HuH-7 (cell line): Measurements from ENCODE around the gene ADARB2.

Experiments used
- DNase-seq: peaks from one replicate; pipeline ENCODE4 v3.0.0; 2011; ENCODE audit warnings: low spot score

The ADARB2 gene

GRCh38 chr10:1204434-1205326 is 532.6 kb downstream of the ADARB2 start:
- DNase-seq: no peak

GRCh38 chr10:1203704-1204103 is 533.6 kb downstream of the ADARB2 start:
- no peak for DNase-seq

DNA sequence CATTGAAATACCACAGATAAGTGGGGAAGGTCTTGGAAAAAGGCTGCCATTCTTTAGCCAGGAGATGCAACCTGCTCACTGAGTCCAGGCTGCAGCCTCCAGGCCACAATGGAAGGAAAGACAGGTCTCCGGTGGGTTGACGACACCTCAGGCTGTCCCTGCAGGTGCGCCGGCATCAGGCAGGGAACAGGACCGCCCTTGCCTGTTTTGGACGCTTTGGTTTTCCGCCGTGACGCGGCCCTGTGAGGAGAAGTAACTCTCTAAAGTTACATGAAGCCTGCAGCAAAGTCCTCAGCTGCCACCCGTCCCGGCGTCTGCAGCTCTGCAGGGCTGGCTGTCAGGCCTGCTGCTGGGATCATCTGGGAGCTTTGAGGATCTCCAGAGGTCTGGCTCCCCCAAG is 534.1 kb downstream of the ADARB2 start:
- DNase-seq: no peak

DNA sequence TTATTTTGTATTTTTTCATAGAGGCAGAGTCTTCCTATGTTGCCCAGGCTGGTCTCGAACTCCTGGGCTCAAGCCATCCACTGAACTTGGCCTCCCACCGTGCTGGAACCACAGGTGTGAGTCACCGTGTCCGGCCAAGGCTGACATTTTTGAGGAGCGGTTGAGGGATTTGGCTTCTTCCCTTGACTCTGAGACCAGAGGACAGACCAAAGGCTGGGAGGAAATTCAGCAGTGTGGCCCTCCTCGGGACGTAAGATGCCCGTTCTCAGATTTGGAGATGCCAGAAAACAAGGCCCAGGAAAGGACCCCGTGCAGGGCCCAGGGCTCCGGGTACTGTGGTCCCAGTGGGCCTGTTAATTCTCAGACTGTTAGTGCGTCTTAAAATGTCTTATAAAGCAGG is 535.0 kb downstream of the ADARB2 start:
- DNase-seq: no peak

DNA sequence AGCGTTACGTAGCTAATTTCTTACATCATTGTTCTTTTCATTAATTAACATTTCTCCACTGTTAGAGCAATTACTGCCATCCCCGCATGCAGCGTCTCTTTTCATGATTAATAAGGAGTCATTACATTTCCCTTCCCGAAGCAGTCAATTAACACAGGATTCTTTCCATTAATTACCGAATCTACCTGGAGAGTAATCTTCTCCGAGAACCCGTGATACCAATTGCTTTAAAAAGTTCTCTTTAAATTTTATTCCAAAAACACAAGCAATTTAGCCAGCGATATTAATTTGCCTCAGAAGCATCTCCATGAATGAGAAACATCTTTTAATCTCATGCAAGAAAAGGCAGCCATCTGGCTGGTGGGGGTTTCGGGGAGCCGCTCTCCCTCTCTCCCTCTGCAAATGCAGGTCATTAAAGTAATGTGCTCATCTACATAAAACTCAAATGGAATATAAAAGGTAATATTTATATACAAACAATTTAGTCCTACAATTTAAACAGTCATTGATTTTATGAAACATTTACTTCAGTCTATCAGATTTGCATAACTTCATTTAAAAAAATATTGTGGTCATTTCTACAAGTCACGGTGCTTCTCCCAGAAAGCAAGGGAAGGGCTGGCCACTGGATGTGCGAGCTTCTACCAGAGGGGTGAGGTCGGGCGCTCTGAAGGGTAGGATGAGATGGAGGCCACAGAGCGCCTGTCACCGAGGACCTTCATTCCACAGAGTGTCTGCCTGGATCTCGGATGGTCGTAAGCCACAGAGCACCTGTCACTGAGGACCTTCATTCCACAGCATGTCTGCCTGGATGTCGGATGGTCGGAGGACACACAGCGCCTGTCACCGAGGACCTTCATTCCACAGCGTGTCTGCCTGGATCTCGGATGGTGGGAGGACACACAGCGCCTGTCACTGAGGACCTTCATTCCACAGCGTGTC is 536.2 kb downstream of the ADARB2 start:
- no peak for DNase-seq

DNA sequence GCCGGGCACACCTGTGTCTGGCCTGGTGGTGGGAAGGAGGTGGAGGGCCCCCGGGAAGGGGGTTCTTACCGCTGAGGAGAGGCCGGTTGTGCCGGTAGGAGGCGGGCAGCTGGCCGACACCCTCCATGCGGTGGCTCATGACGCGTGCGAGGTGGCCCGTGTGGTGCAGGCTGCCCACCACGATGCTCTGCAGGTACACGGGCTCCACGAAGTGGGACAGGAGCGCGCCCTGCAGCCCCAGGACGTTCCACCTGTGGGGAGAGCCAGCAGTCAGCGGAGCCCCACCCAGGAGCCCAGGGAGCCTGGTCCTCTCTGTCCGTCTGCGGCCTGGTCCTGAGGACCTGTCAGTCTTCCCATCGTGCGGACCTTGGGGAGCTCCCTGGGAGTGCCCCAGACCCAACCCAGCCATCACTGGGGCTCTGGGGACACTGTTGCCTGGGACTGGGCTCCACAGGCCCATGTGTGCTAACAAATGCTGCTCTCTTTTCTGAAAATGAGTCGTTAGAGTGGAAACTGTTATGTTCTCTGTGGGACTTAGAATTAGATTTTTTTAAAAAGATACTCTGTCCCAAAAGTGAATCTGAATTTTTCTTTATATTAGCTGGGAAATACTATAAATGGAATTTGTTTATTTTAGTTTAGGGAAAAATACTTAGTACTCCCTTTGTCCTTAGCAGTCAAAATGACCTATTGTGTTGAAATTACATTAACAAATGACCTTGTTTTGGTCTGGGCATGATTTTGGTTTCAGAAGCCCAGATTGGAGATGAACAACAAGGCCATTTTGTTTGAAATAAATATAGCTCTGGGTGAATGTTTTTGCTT is 537.2 kb downstream of the ADARB2 start:
- DNase-seq: no peak

DNA sequence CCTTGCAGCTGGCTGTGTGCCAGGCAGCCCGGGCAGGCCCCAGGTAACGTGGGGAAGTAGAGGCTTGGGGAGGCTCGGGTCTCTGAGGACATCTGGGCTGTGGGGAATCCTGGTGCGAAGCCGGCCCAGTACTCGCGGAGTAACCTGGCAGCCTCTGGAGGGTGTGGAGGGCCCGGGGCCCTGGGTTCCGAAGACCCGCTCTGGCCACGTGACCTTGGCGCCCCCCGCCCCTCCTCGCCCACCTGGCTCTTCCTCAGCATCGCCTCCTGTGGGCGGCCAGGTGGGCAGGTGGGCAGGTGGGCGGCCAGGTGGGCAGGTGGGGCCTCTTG is 538.0 kb downstream of the ADARB2 start:
- no peak for DNase-seq

GRCh38 chr10:1198453-1199344 is 538.6 kb downstream of the ADARB2 start:
- DNase-seq: no peak

- DNase-seq: no peak
Observed at GRCh38 chr10:1197384-1197783, 539.9 kb downstream of the ADARB2 start.

- no peak for DNase-seq
Observed at GRCh38 chr10:1196656-1197055, 540.7 kb downstream of the ADARB2 start.

- DNase-seq: no peak
Observed at GRCh38 chr10:1195828-1196227, 541.5 kb downstream of the ADARB2 start.

DNA sequence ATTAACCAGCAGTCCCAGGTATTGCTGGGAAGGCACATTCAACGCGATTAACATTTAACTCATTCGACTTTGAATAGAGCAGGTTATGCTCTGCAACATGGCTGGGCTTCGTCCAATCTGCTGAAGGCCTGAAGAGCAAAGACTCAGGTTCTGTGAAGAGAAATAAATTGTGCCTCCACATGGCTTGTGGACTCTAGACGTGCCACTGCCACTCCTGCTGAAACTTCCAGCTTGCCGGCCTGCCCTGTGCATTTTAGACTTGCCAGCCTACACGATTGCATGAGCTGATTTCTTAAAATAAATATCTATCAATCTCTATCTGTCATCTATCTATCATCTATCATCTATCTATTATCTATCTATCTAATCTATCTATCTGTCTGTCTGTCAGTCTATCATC is 543.2 kb downstream of the ADARB2 start:
- no peak for DNase-seq

DNA sequence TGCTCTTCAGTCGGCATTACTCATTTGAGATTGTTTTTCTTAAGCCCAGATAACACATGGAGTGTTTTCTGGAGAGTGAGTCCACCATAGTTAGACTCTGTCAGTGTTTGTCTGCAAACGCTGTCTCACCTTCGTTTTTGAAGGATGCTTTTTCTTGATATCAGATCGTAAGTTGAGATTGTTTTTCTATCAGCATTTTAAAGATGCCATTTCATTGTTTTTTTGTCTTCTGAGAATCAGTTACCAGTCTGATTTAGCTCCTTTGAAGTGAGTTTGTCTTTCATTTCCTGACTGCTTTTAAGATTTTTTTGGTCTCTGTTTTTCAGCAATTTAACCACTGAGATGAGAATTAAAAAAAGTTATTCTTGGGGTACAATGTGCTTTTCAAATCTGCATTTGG is 543.8 kb downstream of the ADARB2 start:
- no peak for DNase-seq

- DNase-seq: no peak
Observed at GRCh38 chr10:1191752-1192151, 545.6 kb downstream of the ADARB2 start.

DNA sequence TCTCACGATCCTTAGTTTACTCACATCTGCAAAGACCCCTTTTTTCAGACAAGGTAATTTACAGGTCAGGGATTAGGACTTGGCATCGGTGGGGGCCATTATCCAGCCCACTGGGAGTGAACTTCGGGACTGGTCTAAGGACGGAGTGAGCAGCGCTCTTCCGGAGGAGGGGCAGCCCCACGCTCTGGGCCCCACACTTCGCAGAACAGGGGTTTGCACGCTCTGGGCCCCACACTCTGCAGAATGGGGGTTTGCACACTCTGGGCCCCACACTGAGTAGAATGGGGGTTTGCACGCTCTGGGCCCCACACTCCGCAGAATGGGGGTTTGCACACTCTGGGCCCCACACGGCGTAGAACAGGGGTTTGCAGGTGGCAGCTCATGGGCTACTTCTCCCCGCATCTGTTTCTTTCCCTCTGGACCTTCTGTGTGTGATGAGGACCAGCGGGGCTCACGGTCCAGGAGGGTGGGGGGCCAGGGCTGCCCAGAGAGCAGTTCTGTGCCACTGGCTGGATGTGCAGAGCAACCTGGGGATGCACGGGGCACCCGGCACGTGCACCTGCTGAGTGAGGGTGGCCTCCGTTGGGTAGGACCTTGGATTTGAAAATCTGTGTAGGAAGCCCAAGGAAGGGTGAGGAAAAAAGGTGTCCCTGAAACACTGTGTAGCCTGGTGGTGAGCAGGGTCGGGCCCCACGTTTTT is 546.4 kb downstream of the ADARB2 start:
- no peak for DNase-seq

GRCh38 chr10:1190052-1190395 is 547.3 kb downstream of the ADARB2 start:
- no peak for DNase-seq

DNA sequence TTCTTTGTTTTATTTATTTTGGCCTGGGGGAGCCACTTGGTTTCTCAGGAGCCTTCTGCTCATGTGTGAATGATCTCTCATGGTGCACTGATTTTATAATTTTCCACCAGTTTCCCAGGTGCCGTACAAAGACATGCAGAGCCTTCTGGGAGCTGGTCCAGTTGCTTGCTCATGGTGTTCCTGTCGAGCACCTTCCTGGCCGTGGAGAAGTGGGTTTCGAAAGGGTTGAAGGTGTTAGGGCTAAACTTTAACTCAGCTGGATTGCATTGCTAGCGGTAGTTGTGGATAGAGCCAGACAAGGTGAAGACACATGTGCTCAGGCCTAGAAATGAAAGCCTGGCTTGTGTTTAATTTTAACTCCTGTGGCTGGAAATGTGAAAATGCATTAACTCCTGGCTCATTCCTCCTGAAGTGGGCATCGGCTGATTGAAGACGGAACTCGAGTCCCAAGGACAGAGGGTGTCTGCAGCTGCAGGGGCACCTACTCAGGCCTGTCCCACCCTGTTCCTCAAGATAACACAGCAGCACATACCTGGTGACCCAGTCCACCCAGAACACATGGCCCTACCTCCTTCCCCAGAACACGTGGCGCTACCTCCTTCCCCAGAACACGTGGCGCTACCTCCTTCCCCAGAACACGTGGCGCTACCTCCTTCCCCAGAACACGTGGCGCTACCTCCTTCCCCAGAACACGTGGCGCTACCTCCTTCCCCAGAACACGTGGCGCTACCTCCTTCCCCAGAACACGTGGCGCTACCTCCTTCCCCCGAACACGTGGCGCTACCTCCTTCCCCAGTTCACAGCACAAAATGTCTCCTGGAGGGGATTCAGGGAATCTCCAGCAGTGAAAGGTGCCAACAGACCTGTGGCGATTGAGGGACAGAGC is 547.9 kb downstream of the ADARB2 start:
- no peak for DNase-seq

- DNase-seq: no peak
Observed at GRCh38 chr10:1188558-1189135, 548.7 kb downstream of the ADARB2 start.

- DNase-seq: no peak
Observed at GRCh38 chr10:1187855-1188557, 549.3 kb downstream of the ADARB2 start.
